ENCODE data around the gene THNSL1.

DNA sequence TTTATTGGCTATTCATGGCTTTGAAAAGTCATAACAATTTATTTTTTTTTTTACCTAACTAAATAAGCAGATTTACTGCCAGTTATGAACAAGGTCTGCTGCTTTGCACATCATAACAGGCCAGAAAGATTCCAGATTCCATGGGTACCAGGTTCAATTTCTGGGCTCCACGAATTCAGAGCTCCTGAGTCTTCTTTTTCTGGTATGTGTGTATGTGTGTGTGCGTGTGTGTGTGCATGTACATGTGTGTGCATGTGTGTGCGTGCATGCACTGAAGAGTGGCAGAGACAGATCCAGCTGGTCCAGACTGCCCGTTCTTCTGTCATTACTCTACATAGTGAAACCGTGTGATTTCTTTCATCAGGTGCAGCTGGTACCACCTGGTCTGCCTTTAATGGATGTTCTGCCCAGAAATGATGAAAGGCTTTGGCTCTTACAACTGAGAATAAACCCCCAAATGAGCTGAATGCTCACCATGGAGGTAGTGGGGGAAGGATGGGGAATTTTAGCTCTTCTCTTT lies 49.4 kb upstream of the THNSL1 start:
- TF ChIP-seq LEF1 (IDR thresholded peaks at IDR 0.05; ENCODE audit: borderline replicate concordance) (no peak), SP1 (IDR thresholded peaks at IDR 0.05) (no peak), ARNT (IDR thresholded peaks at IDR 0.05) (no peak), TARDBP (IDR thresholded peaks at IDR 0.05) (no peak), SUZ12 (IDR thresholded peaks at IDR 0.05) (no peak), BHLHE40 (IDR thresholded peaks at IDR 0.05; ENCODE audit: borderline replicate concordance) (no peak), ELF4 (IDR thresholded peaks at IDR 0.05) (no peak)
